GM18505 (cell line): Measurements from ENCODE around the gene SLC16A12.
"Not testable (repeated sequence)": the region's sequence is repeated elsewhere in the genome, so short reads cannot be mapped to it uniquely, and the experiment has no call there.

Source experiments
- ATAC-seq: cut with Tn5 transposase; IDR thresholded peaks from one replicate; pipeline ENCODE4 v1.9.1; 2021; ENCODE audit not compliant: unreplicated experiment
- POLR2A ChIP-seq: IDR thresholded peaks from 4 replicates; pipeline ENCODE4 v1.6.1; 2011; ENCODE audit warnings: borderline replicate concordance; ENCODE audit not compliant: insufficient read depth, insufficient read length; ENCODE audit errors: extremely low read depth

SLC16A12 gene

GRCh38 chr10:89399956-89400355 lies 135.4 kb downstream of the SLC16A12 start:
- no peak for ATAC-seq
- no peak for TF ChIP-seq POLR2A

GRCh38 chr10:89398003-89398749 lies 137.2 kb downstream of the SLC16A12 start:
- TF ChIP-seq POLR2A = no peak
- no peak for ATAC-seq

DNA sequence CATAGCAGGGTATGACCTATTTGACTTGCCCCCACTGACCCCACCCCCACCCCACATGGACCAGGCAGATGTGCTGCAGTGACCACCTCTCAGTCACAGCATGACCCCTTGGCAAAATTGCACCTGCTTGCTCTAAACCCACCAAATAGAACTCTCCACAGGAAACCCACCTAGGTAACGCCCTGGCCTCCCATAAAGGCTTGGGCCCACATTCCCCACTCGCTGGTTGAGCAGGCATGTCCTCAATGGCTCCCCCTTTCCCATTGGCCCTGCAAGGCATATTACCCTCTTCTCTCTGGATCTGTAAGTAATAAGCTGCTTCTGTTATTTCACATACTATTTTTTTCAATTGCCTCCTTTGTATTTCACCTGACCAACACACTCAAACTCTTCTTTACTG lies 140.3 kb downstream of the SLC16A12 start:
- no peak for TF ChIP-seq POLR2A
- no peak for ATAC-seq

- no peak for TF ChIP-seq POLR2A
- ATAC-seq = no peak
Observed at GRCh38 chr10:89393898-89394297, 141.5 kb downstream of the SLC16A12 start.

DNA sequence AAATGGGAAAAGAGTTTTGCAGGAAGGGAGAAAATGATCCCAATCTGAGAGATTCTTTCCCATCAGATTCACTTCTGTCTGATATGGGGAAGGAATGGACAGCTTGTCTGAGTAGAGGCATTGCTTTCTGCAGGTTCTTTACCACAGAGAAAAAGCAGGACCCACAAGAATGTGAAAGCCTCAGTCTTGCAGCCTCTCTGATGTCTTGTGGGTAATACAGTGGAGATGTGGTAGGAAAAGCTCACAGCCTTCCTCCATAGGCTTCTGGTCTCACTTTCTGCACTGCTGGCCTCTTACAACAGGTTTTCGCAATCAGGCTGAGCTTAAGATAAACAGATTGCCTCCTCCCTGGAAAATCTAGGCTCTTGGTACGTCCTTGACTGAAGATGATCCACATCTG lies 142.4 kb downstream of the SLC16A12 start:
- no peak for TF ChIP-seq POLR2A
- peak; percentile 19 for ATAC-seq

DNA sequence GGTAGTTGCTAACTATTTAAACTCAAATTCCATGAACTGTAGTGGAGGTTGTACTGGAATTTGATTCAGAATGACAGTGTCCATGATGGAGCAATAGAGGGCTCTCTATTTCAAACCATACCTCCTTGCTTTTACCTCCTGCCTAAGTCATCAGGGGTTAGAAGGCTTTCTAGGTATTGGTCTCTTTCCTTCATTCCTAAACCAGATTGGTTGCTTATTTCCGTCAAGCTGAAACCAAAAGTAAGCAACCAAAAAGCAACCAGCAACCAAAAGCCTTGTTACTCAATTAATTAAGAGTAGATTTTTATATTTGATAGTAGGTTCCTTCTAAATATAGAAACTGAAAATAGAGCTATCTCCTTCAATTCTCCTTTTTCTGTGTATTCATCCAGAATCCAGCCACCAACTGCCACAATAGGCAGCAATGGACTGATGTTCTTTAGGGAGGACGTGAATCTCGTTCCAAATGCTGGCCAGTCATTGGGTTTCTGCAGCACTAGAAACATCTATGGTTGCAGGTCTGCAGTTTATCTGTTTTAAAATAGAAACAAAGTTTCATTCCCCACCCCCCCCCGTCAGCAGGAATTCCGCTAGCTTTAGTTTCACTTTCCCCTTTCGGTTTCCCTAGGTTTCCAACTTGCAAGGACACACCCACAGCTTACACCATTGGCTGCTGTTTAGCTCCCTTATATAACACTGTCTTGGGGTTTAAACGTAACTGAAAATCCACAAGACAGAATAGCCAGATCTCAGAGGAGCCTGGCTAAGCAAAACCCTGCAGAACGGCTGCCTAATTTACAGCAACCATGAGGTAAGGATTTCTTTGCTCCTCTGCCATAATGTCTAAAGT lies 143.3 kb downstream of the SLC16A12 start, which contains the start of gene IFIT1:
IFIT1 (plus strand) TSS at position 717 of the 850 bp plus-strand sequence; CDS start at position 807, 90 bp downstream.
- peak; percentile 85 for ATAC-seq
- peak; percentile 73 for TF ChIP-seq POLR2A

DNA sequence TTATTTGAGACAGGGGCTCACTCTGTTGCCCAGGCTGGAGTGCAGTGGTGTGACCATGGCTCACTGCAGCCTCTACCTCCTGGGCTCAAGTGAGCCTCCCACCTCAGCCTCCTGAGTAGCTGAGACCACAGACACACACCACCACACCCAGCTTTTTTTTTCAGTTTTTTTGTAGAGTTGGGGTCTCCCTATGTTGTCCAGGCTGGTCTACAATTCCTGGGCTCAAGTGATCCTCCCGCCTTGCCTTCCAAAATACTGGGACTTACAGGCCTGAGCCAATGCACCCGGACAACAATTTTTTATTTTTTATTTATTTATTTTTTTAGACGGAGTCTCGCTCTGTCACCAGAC lies 144.2 kb downstream of the SLC16A12 start:
- ATAC-seq = not testable (repeated sequence)

- ATAC-seq = no peak
Observed at GRCh38 chr10:89390476-89391225, 144.7 kb downstream of the SLC16A12 start.

GRCh38 chr10:89389254-89389653 lies 146.1 kb downstream of the SLC16A12 start:
- ATAC-seq = no peak

More at GRCh38 chr10:89390476-89391225, 144.7 kb downstream of the SLC16A12 start:
- no peak for TF ChIP-seq POLR2A

DNA sequence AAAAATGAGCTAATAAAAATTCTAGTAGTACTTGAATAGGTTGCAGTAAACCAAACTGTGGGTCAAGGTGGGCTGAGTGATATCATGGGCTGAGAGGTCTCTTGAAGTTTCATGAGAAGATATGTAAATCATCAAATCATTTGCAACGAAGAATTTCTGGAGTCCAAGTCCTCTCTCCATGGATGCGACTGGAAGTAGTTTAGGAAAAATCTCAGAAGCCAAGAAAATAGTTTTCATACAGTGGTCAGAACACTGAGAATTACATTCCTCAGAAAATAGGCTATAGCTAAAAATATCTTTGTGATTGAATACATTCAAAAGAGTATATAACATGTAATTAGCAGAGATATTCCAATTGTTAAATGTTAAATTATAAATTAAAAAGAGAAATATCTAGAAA lies 146.6 kb downstream of the SLC16A12 start:
- no peak for TF ChIP-seq POLR2A
- ATAC-seq = no peak

More at GRCh38 chr10:89389254-89389653, 146.1 kb downstream of the SLC16A12 start:
- TF ChIP-seq POLR2A = no peak

DNA sequence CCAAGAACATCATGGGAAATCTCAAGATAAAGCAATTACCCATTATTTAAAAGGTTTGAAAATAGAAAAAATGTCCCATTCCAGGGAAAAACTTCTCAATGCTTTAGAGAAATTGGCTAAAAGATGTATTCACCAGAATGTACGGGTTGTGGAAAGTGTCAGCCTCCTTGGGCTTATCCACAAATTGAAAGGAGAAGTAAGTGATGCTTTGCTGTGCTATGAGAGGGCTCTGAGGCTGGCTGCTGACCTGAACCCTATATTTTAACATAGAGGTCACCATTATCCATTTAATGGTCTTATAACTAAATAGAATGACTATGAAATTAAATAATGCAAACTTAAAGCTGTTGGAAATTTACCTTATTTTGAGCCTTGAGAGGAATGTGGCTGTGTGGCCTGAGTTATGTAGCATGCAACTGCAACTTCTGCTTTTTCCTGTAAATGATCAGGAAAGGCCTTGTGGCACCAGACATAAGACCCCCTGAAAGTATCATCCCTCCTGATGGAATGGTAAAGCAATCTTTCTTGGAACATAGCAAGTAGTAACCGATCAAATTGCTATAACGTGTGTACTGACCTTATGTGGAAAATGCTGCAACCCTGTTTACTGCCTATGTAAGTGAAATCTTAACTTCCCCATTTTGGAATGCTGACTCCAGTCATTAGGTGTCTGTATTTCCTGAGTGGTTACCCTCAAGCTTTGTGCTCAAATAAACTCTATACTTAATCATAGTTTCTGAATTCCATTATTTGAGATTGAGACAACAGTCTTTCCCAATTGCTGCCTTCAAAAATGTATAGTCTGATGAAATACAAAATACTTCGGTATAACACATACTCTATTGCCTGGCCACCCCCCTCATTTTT lies 150.7 kb downstream of the SLC16A12 start:
- TF ChIP-seq POLR2A = no peak
- no peak for ATAC-seq

GRCh38 chr10:89382757-89383156 lies 152.6 kb downstream of the SLC16A12 start:
- TF ChIP-seq POLR2A = no peak
- no peak for ATAC-seq
